Measurements from ENCODE around the gene FHL2.

Gene FHL2

GRCh38 chr2:105378921-105379383 is 19.9 kb downstream of the FHL2 start:
- DNase-seq (ENCODE audit: low read depth), result no peak

DNA sequence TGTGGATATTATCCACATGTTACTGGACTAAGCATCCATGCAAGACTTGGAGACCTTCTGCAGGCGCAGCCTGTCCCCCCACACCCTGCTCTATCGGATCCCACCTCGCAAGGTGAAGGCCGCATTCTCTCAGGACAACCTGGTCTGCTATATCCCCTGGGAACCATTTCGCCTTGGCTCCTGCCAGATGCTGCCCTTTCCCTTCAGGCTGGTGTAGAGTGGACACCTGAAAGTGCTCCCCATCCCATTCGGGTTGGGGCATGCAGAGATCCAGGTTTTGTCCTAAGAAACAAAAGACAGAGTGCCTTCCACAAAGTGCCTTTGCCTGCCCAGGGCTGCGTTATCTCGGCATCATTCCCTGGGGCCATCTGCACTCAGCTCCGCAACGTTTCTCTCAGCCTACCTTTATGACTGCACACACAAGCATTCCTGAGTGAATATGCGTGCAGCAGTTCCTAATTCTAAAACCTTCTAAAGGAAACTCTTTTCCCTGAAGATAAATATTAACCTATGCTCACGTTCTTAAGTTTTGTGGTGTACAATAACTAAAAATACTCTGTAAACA is 20.5 kb downstream of the FHL2 start:
- DNase-seq (ENCODE audit: low read depth), result no peak

- DNase-seq (ENCODE audit: low read depth), result no peak
Observed at GRCh38 chr2:105377871-105378270, 21.0 kb downstream of the FHL2 start.

DNA sequence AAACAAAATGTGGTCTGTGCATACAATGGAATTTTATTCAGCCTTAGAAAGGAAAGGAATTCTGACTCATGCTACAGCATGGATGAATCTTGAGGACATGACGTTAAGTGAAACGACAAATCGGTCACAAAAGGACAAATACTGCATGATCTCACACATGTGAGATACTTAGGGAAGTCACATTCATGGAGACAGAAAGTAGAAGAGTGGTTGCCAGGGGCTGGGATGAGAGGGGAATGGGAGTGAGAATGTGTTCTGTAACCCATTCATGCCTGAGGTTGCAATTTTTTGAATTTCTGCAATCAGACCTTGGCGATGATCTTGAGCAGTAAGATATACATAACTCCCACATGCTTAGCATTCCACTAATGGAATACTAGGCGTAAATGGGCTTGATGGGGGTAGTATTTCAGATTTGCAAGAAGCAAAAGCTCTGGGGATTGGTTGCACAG is 22.0 kb downstream of the FHL2 start:
- DNase-seq (ENCODE audit: low read depth), result no peak

GRCh38 chr2:105376010-105376409 is 22.8 kb downstream of the FHL2 start:
- no peak for DNase-seq (ENCODE audit: low read depth)

GRCh38 chr2:105375001-105375561 is 23.8 kb downstream of the FHL2 start:
- no peak for DNase-seq (ENCODE audit: low read depth)

- no peak for DNase-seq (ENCODE audit: low read depth)
Observed at GRCh38 chr2:105373895-105374401, 24.9 kb downstream of the FHL2 start.

DNA sequence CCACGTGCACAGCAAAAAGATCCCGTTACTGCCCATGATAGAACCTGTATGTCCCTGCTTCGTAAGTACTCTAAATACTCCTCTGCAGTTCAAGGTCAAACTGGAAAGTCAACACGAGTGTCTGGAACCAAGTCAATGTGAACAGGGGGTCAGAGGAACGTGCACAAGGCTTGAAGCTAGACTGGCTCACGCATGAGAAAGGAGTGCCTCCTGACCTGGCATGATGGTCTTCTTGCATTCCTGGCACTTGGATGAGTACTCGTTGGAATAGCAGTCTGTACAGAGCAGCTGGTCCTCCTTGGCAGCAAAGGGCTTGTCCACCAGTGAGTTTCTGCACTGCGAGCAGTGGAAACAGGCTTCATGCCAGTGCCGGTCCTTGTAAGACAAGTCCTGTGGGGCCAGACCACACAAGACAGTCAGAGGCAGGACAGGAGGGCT is 25.5 kb downstream of the FHL2 start:
- DNase-seq (ENCODE audit: low read depth), result no peak

DNA sequence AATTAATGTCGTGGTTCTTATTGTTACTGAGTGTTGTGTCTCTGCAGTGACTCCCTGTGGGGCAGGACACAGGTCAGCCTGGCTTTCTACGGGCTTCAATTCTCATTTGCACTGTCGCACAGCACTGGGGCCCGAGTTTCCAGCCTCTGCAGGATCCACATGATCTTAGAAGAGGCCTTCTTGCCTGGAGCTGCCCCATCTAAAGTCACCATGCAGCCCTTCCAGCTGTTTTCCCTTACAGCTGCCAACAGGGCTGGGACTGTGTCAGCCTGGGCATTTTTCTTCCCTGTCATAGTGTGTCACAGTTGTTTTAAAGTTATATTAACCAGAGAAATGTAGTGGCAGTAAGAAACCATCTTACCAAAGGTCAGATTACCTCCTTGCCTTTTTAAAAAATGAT is 27.0 kb downstream of the FHL2 start:
- no peak for DNase-seq (ENCODE audit: low read depth)

GRCh38 chr2:105371156-105371555 is 27.7 kb downstream of the FHL2 start:
- DNase-seq (ENCODE audit: low read depth), result no peak

DNA sequence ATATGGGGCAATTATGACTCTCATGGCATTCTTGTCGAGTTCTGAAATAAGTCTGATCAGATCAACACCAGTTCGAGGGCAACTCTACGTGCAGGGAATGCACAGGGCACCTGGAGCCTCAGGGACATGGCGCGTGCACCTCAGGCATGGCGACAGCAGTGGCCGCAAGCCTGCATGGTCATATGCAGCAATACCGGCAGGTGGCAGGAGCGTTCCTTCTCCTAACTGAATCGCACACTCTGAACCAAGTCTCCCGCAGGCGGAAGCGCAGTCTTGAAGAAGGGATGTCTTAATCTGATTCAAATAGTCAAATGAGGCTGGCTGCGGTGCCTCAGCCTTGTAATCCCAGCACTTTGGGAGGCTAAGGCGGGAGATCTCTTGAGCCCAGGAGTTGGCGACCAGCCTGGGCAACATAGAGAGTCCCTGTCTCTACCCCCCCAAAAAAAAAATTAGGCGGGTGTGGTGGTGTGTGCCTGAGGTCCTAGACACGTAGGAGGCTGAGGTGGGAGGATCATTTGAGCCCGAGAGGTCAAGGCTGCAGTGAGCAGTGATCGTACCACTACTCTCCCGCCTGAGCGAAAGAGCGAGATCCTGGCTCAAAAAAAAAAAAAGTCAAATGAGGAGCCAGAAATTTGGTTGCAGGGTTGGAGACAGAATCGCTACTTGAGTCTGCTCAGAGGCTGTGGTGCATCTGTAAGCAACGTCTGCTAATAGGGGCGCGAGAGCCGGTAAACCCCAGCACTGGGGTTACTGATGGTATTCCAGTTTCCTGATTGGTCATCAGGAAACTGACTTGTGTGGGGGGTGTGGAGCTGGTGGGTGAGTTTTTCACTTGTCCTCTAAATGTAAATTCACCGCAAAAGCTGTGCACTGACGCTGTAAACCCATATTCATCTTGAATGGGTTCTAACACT is 28.8 kb downstream of the FHL2 start:
- no peak for DNase-seq (ENCODE audit: low read depth)

DNA sequence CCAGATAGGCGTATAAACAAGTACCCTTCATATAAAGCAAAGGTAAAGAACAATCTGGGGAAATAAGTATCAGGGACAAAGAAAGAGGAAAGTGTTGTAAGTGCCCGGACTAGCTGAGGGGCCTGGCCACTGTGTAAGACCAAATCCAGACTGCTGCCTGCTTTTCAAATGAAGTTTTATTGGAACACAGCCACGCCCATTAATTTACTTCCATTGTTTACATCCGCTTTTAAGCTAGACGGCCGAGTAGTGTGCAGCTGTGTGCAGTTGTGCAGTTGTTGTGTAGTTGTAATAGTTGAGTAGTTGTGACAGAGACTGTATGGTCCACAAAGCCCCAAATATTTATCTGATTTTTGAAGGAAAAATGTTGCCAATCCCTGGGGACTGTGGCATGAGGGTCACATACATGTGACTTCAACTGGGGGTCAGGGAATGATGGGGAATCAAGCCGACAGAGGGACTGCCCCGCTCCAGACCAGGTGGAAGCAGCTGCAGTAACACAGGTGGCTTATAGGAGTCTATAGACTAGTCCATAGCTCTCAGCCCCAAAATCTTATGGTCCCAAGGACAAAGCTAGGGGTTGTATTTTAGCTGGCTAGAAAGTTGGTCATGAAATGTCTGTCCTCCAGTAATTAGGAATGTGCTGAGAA is 30.0 kb downstream of the FHL2 start:
- no peak for DNase-seq (ENCODE audit: low read depth)

GRCh38 chr2:105365206-105365605 is 33.6 kb downstream of the FHL2 start:
- DNase-seq (ENCODE audit: low read depth), result no peak

DNA sequence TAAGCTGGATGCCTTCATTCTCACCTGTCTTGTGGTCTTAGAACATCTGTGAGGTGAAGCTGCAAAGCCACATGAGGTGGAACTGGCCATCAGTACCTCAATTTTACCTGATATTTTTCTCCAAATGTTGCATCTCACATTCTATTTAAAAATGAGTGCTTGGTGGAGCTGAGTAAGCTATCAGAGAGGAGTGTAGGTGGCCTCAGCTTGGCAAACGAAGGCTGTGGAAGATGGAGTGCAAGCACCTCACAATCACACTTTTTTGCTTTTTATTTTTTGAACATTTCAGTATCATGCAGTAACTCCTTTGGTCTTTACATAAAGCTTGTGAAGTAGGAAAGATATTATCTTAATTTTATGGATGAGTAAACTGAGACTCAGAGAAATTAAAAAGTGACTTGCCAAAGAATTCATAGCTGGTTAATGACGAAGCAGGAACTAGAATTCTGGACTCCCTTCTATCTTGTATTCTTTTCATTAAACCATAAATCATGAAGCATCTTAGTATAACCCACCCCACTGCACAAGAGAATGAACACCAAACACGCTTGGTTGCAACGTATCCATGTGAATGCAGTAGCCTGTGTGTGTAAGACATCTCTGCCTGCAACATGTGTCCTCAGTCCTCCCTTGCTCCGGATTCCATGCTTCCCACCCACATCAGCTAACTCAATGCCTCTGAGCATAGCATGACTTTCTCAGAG is 34.3 kb downstream of the FHL2 start:
- DNase-seq (ENCODE audit: low read depth), result no peak

DNA sequence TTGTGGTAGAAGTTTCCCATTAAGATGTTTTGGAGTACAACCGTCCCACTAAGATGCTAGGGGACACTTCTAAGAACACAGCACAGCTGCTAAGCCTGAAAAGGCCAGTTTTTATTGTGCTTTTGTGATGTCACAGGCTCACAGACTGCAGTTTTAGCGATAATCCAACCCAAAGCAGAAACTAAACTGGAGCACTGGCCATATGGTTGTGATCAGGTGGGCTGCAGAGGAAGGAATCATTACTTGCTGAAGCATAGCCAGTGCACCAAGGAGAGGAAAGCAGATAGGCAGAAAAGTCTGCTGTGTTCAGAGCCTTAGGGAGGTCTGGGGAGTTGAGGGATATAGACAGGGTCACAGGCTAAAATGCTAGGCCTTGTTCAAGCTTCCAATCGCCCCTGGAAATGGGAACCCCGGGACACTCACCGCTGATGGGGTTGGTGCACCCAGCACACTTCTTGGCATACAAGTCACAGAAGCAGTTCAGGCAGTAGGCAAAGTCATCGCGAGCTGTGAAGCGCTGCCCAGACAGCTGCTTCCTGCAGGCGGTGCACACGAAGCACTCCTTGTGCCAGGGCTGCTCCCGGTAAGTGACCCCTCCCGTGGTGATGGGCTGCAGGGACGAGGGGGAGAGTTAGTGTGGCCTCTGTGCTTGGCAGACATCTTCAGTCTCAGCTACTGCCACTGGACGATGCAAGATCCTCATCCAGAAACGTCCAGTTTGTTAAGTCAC is 35.8 kb downstream of the FHL2 start:
- no peak for DNase-seq (ENCODE audit: low read depth)

DNA sequence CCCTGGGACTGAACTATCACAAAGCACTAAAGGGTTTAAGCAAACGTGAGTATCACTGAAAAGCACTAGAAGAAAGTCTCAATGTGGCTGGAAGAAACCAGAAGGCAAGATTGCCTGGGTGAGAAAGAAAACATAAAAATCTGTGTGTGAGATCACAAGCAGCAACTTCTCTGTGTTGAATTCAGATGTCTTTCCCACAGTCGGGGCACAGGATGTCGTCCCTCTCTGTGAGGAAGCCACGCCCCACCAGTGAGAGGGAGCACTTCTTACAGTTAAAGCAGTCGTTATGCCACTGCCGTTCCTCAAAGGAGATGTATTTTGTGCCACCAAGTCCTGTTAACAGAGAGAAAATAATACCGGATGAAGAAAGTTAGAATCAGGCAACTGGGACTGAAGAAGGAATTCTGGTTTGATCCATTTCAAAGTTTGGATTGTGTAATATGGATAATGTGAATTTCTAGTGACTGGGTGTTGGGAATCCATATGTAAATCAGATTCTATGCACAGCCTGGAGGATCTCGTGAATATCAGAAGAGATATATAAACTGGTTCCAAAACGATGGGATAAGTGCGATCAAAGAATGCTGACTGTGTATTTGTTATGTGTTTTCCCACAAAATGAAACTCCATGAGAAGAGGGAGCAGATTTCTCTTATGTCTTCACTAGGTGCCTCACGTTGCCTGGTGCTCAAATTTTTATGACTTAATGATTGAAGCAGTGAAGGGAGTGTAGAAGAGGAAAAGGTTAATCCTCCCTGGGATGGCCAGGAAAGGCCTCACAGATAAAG is 37.6 kb downstream of the FHL2 start:
- no peak for DNase-seq (ENCODE audit: low read depth)

GRCh38 chr2:105358593-105358992 is 40.3 kb downstream of the FHL2 start:
- DNase-seq (ENCODE audit: low read depth), result no peak

- DNase-seq (ENCODE audit: low read depth), result no peak
Observed at GRCh38 chr2:105357122-105357521, 41.7 kb downstream of the FHL2 start.

GRCh38 chr2:105344704-105345345 is 54.0 kb downstream of the FHL2 start:
- DNase-seq (ENCODE audit: low read depth), result no peak

- DNase-seq (ENCODE audit: low read depth), result no peak
Observed at GRCh38 chr2:105339414-105339813, 59.4 kb downstream of the FHL2 start.

Data from GM04503 (cell line).